C4-2B (cell line): Measurements from ENCODE around the gene C1orf185.
"Not testable (repeated sequence)": the region's sequence is repeated elsewhere in the genome, so short reads cannot be mapped to it uniquely, and the experiment has no call there.

ENCODE experiments used
- H3K27ac ChIP-seq: fragments of 450-650 bp; 2 replicates; pipeline ENCODE4 v1.5.1; 2017
- ZFX ChIP-seq: fragments of 450-650 bp; IDR thresholded peaks from 2 replicates; pipeline ENCODE4 v1.6.1; 2017
- TF ChIP-seq, protein P1 (sequence below): fragments of 450-650 bp; conservative IDR thresholded peaks from 2 replicates; pipeline ENCODE4 v1.5.1; 2017; ENCODE audit warnings: mild to moderate bottlenecking

C1orf185 gene

DNA sequence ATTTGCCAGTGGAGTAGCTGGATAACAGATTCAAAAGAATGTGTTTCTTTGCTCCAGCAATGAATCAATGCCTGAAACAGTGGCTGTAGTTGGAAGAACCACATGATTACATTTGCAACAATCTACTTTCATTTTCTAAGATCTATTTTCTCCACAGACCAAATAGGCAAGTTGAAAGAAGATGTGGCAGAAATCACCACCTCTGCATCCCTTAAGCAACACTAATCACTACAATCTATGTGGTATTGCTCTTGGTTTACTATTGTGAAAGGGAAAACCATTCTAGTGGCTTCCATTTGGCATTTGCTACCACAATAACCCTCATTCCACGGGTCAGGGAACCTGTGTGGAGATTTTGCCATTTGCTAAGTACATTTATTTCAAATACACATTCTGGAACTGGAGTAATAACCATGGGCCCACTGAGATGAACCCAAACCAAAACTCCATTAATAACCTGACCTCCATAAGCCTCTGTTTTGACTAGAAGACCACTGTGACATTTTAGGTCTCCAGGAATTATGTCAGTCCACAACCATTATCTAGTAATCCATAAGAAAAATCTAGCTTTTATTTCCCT lies 66.3 kb downstream of the C1orf185 start:
- TF ChIP-seq, protein P1, sequence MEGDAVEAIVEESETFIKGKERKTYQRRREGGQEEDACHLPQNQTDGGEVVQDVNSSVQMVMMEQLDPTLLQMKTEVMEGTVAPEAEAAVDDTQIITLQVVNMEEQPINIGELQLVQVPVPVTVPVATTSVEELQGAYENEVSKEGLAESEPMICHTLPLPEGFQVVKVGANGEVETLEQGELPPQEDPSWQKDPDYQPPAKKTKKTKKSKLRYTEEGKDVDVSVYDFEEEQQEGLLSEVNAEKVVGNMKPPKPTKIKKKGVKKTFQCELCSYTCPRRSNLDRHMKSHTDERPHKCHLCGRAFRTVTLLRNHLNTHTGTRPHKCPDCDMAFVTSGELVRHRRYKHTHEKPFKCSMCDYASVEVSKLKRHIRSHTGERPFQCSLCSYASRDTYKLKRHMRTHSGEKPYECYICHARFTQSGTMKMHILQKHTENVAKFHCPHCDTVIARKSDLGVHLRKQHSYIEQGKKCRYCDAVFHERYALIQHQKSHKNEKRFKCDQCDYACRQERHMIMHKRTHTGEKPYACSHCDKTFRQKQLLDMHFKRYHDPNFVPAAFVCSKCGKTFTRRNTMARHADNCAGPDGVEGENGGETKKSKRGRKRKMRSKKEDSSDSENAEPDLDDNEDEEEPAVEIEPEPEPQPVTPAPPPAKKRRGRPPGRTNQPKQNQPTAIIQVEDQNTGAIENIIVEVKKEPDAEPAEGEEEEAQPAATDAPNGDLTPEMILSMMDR, result no peak
- TF ChIP-seq ZFX, result no peak
- no peak overlapping the region for H3K27ac ChIP-seq

DNA sequence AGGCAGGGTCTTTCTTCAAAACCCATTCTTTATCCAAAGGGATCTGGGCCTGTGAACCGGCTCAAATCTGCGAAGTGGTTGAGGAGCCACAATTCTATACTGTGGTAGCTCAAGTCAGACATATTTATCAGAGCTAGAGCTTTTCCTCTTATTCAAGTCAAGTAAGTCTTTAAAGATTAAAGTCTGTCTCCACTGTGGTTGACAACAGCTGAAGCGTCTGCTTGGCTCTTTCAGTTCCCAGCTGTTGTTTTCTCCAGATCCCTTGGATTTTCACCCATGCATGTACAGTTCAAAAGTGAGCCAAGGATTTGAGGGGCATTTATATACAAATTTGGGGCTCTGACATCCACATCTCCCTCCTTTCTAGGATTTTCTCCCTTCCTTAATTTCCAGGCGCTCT lies 66.9 kb downstream of the C1orf185 start:
- H3K27ac ChIP-seq, result no peak overlapping the region
- TF ChIP-seq ZFX, result no peak
- TF ChIP-seq, protein P1, result no peak

DNA sequence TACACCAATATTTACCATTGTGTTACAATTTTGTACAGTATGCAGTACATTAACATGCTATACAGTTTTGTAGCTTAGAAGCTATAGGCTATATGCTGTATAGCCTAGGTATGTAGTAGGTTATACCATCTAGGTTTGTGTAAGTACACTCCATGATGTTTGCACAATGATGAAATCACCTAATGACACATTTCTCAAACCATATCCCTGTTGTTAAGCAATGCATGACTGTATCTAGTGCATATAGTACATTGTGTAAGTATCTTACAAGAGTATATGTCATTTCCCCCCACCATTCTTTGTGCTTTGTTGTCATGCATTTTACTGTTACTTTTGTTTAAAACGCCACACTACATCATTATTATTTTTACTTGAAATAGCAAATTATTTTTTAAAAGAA lies 68.3 kb downstream of the C1orf185 start:
- no peak overlapping the region for H3K27ac ChIP-seq
- TF ChIP-seq, protein P1, result no peak
- TF ChIP-seq ZFX, result no peak

DNA sequence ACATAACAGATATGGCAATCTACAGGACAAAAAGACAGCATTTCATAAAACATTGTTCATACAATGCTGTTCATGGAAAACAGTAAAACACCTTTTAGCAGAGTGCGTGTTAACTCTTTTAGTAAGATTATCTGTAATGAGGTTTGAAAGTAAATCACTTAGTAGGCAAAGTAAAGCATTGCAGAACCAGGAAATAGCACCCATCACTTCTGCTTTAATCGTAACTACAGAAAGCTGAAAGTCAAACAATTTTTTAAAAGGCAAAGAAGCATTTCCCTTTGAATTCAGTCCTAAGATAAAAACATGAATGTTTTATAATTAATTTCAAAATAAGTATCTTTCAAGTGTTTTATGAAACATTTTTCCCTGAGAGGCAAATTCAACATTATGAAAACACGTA lies 70.8 kb downstream of the C1orf185 start:
- no peak for TF ChIP-seq ZFX
- TF ChIP-seq, protein P1, result no peak

DNA sequence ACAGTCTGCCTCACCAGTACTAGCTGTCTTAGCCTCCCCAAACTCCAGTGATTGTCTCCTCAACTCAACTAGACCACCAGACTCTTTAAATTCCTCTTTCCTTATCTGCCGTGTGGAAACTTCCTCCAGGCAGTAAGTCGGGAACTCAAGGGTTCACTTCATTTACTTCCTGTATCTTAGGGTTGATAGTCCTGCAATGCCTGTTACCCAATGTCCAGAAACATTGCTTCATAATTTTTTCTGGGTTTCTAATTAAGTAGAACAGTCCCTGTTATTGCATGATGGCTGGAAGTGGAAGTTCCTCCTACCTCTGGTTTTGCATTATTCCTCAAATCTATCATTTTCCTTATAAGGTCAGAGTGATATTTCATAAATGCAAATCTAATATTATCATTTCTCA lies 73.2 kb downstream of the C1orf185 start:
- TF ChIP-seq ZFX, result no peak
- TF ChIP-seq, protein P1, result no peak
- H3K27ac ChIP-seq, result no peak overlapping the region

More for the DNA sequence above, 70.8 kb downstream of the C1orf185 start:
- H3K27ac ChIP-seq, result no peak overlapping the region

DNA sequence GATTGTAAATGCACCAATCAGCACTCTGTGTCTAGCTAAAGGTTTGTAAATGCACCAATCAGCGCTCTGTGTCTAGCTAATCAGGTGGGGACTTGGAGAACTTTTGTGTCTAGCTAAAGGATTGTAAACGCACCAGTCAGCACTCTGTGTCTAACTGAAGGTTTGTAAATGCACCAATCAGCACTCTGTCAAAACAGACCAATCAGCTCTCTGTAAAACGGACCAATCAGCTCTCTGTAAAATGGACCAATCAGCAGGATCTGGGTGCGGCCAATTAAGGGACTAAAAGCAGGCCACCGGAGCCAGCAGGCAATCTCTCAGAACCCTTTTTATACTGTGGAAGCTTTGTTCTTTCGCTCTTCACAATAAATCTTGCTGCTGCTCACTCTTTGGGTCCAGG lies 76.0 kb downstream of the C1orf185 start:
- not testable (repeated sequence) for H3K27ac ChIP-seq

DNA sequence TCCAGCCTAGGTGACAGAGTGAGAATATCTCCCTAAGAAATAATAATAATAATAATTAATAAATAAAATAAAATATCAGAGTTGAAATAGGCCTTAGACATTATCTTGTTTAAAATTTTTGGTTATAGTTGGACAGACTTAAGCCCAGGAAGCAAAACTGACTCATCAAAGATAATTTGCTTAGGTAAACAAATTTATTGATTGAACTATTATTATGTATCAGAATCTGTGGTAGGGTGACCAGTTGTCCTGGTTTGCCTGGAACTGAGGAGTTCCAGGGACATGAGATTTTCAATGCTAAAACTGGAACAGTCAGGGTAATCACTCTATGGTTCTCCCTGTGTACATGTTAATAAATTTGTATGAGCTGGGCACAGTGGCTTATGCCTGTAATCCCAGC lies 86.2 kb downstream of the C1orf185 start:
- H3K27ac ChIP-seq, result no peak overlapping the region
- TF ChIP-seq, protein P1, result no peak
- TF ChIP-seq ZFX, result no peak

DNA sequence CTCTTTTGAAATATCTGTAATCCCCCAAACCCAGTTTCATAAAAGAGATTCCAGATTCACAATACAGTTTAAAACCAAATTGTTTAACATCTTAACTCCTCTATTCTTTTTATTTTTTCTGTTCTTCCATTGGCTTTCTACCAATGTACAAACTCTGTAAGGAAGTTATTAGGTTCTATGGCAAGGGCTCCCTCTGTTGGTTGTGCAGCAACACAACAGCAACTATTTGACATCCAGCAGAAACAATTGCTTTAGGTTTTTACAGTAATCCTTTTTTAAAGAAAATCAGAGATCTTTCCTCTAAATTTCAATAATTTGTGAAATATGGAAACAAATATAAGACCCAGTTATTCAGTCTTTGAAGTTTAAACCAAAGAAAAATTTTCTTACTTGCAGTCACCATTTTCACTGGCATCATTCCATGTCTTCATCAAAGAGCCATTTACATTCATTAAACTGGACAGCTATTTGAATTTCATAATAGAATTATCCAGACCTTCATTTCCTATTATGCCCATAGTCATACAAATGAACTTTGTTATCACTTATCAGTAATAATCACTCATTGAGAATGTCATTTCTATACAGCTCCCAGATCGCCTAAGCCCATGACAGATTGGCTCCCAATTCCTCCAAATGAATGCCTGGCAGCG lies 87.5 kb downstream of the C1orf185 start:
- no peak overlapping the region for H3K27ac ChIP-seq
- TF ChIP-seq, protein P1, result peak; percentile 98
- TF ChIP-seq ZFX, result no peak
